GM20000 (cell line): ENCODE data around the gene ROM1.
"Not testable (repeated sequence)": the region's sequence is repeated elsewhere in the genome, so short reads cannot be mapped to it uniquely, and the experiment has no call there.

ENCODE experiments used
- DNase-seq: peaks from one replicate; pipeline ENCODE4 v3.0.0; 2012; ENCODE audit warnings: low spot score
- CTCF ChIP-seq: IDR thresholded peaks from 2 replicates; pipeline ENCODE4 v1.5.1; 2012; ENCODE audit warnings: mild to moderate bottlenecking, control low read depth; ENCODE audit errors: extremely low read depth, missing control alignments

ROM1 gene

GRCh38 chr11:62648967-62649364, 35.9 kb downstream of the ROM1 start:
- TF ChIP-seq CTCF: no peak

GRCh38 chr11:62649486-62649885, 36.4 kb downstream of the ROM1 start:
- TF ChIP-seq CTCF: no peak
- DNase-seq: no peak

More at GRCh38 chr11:62648967-62649364, 35.9 kb downstream of the ROM1 start:
- no peak for DNase-seq

- DNase-seq: not testable (repeated sequence)
Observed at GRCh38 chr11:62650283-62650682, 37.2 kb downstream of the ROM1 start.

- TF ChIP-seq CTCF: no peak
- DNase-seq: no peak
Observed at GRCh38 chr11:62652161-62653006, 39.3 kb downstream of the ROM1 start.

- no peak for DNase-seq
- no peak for TF ChIP-seq CTCF
Observed at GRCh38 chr11:62654297-62654696, 41.2 kb downstream of the ROM1 start.

GRCh38 chr11:62656796-62657429, 43.9 kb downstream of the ROM1 start:
- TF ChIP-seq CTCF: no peak
- DNase-seq: no peak

- peak; percentile 67 for DNase-seq
- no peak for TF ChIP-seq CTCF
Observed at GRCh38 chr11:62664405-62665074, 51.5 kb downstream of the ROM1 start.
